ENCODE data around the gene ZNF682.

ZNF682 gene

DNA sequence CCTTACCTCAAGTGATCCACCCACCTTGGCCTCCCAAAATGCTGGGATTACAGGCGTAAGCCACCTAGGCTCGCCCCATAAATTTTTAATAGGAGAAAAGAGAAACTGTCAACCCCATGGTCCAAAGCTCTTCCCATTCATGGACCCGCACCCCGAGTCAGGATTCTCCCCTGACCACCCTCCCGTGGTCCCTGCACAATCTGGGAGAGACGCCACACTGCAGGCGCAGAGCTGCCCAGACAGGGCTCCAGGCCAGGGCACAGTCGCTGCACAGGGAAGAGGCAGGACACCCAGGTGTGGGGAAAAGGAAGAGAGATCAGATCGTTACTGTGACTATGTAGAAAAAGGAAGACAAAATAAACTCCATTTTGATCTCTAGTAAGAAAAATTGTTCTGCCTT, 84.1 kb downstream of the ZNF682 start:
- TF ChIP-seq, protein P1, sequence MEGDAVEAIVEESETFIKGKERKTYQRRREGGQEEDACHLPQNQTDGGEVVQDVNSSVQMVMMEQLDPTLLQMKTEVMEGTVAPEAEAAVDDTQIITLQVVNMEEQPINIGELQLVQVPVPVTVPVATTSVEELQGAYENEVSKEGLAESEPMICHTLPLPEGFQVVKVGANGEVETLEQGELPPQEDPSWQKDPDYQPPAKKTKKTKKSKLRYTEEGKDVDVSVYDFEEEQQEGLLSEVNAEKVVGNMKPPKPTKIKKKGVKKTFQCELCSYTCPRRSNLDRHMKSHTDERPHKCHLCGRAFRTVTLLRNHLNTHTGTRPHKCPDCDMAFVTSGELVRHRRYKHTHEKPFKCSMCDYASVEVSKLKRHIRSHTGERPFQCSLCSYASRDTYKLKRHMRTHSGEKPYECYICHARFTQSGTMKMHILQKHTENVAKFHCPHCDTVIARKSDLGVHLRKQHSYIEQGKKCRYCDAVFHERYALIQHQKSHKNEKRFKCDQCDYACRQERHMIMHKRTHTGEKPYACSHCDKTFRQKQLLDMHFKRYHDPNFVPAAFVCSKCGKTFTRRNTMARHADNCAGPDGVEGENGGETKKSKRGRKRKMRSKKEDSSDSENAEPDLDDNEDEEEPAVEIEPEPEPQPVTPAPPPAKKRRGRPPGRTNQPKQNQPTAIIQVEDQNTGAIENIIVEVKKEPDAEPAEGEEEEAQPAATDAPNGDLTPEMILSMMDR (IDR thresholded peaks at IDR 0.05; ENCODE audit: borderline replicate concordance, control extremely low read depth, extremely low read depth, insufficient read depth, missing control alignments) = no peak
- in situ Hi-C loops (cut with MboI; ENCODE audit: low sequenced_read_pairs, unreplicated experiment) = loop anchor here (10.0 kb wide), 1 partner anchor 420 kb away; the partner anchor contains the start of gene CILP2

More for the DNA sequence above, 84.1 kb downstream of the ZNF682 start:
- no peak for DNase-seq (ENCODE audit: low spot score)

Data from GM13976 (cell line).